Tongue (tissue), 2 donors: ENCODE results near the gene MGMT. TPM values are rescaled to one million over a fixed set of nuclear protein-coding genes. Genes with fewer than 3 reads are reported as not detected.
"Not testable (repeated sequence)": the region's sequence is repeated elsewhere in the genome, so short reads cannot be mapped to it uniquely, and the experiment has no call there.

Experiments
- DNase-seq: peaks from one replicate; pipeline ENCODE4 v3.0.0-alpha.2; 2015
- total RNA-seq: library from RNA; depleted of rRNA; stranded (reverse); fragments of >200 nt; gene quantifications from one replicate; pipeline ENCODE4 v1.2.3, GENCODE V29; 2014

MGMT gene
- 37.8 TPM for total RNA-seq

GRCh38 chr10:129466703-129467358, at the start of gene MGMT:
MGMT (plus strand) TSS chr10:129467241.
- DNase-seq: peak; percentile 96

GRCh38 chr10:129417870-129418269, 49.2 kb upstream of the MGMT start:
- DNase-seq: peak; percentile 73

GRCh38 chr10:129418496-129419225, 48.4 kb upstream of the MGMT start:
- no peak for DNase-seq

DNA sequence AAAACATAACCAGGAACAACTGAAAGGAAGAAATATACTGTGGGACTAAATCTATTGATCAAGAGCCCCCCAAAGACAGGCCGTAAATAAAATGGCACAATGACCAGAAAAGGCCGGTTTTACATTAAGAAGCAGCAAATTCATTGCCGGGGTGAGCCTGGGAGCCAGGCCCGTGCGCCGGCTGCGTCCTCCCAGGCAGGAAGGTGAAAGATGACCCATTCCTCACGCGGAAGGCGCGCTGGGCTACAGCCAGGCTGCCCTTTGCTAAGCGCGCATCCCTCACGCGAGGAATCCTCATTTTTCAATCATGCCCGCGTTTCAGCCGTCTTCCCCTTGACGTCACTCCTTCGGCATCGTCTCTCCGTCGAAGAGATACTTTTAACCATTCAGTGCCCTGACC, 47.6 kb upstream of the MGMT start:
- DNase-seq: no peak

- no peak for DNase-seq
These were observed 45.5 kb upstream of the MGMT start for GRCh38 chr10:129421399-129422010.

DNA sequence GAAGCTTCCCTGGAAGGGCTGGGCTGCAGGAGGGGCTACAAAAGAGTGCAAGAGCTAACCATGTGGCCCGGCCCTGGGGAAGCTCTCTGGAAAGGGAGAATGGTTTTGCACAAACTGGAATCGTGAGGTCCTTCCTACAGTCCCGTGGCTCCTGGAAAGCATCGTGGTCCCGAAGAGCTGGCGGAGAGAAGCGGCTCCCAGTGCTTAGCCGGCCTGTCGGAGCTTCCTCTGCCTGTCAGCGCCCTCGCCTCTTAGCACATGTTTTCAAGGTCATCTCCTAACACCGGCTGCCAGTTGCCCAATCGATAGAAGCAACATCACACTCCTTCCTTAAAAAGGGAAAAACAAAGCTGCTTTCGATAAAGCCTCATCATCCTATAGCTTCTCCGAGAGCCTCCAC, 42.1 kb upstream of the MGMT start:
- DNase-seq: no peak

GRCh38 chr10:129426606-129427005, 40.4 kb upstream of the MGMT start:
- no peak for DNase-seq

- no peak for DNase-seq
These were observed 33.8 kb upstream of the MGMT start for GRCh38 chr10:129433266-129433665.

DNA sequence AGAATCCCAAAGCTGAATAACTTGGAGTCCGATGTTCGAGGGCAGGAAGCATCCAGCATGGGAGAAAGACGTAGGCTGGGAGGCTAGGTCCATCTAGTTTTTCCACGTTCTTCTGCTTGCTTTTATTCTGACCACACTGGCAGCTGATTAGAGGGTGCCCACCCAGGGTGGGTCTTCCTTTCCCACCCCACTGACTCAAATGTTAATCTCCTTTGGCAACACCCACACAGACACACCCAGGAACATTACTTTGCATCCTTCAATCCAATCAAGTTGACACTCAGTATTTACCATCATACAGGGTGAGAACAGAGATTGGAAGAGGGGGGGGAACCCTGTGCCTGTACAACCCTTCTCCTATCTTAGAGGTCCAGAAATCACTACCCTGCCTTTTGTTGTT, 31.3 kb upstream of the MGMT start:
- not testable (repeated sequence) for DNase-seq

- DNase-seq: no peak
These were observed 29.0 kb upstream of the MGMT start for GRCh38 chr10:129438024-129438423.

DNA sequence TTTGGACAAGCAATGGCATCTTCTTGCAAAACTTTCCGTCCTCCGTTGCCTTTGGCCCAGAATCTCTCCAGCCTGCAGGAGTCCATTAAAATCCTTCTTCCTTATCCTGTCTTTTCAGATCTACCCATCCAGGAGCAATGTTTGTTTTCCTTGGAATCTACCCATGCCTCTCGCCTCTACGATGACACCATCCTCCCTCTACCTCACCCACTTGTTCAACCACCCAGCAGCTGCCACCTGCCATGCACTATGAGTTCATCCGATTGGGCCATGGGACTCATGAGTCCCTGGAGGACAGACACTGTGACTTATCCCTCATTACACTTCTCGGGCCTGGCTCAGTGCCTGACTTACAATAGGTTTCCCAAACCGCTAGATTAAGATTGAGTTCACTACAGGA, 26.8 kb upstream of the MGMT start:
- no peak for DNase-seq

DNA sequence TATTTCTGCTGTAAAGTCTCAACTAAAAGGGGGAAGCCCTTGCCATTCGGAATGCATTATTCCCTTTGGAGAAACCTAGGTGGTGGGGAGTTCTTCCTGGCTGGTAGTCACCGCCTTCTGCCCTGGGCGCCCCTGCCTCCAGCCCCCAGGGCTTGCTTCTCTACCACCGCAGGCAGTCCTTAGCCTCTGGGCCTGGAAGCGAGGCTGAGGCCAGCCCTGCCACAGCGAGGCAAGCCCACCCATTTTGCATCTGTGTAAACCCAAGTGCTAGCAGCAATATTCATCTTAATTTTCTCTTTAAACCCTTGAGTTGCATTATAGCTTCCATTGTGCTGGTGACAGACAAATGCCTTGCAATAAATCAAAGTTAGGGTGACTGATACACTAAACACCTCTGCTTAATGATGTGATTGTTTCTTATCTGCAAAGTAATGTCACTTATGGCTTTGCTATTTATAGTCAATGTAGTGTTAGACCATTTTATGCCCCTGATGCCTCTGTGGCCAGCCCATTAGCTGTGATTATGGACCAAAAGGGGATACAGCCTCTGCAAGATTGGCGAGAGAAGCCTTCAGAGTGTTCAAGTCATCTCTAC, 26.2 kb upstream of the MGMT start:
- DNase-seq: no peak

DNA sequence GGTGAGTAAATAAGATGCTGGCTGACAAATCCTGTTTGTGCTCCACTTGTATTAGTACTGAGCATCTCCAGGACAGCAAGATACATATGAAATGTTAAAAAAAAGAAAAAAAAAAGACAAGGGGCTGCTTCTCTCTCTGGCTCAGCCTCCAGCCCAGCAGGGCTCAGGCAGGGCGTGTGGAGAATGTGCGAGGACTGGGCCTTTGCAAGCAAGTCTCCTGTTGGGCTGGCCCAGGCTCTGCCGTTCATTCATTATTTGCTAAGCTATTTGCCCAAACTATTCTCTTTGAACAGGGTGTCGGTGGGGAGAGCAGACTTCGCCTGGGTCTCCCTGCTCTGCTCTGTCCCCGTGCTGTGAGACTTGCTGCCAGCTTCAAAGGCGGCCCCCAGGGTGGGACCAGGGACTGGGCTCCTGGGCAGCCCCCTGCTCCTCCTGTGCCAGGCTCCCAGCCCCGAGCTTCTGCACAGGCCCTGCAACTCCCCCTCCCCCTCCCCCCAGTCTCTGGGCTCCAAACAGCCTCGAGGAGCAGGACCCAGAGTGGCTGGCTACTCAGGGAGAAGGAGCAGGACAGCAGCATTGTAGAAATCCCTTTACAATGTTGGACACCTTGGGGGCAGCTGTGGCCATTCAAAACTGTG, 25.6 kb upstream of the MGMT start:
- DNase-seq: no peak

DNA sequence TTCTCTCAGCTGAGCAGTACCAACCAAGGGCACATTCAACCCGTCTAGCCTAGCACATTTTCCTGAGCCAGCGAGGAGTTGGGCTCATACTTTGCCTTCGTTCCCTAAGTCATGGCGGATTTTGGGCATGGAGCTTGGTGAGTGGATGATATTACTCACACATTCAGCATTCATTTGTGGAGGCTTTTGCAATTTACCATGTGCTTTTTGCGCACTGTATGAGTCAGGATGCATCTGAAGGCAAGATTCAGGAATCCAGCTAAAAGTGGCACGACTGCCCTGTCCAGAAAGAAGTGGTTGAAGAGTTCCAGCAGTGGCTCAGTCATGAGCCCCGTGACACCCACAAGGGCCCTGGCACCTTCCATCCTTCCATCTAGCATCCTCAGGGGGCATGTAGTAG, 24.2 kb upstream of the MGMT start:
- no peak for DNase-seq

DNA sequence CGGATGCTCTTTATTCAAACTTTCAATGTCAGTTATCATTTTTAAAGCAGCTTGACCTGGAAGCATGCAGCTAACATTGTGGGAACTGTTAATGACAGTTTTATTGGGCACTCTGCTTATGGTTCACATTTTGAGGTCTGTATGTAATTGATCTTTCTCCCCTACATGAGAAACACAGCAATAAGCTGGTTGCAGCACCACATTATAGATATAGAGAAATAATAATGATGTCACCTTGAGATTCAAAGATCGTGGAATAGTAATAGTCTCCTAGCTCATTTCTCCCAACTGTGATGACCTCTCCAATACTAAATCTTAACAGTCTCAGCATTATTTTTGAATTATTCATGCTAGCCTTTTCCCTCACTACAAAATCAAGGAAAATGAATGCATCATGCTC, 22.7 kb upstream of the MGMT start:
- no peak for DNase-seq

- DNase-seq: no peak
These were observed 21.4 kb upstream of the MGMT start for GRCh38 chr10:129445436-129446182.

- peak; percentile 10 for DNase-seq
These were observed 20.9 kb upstream of the MGMT start for GRCh38 chr10:129446183-129446581.

GRCh38 chr10:129447486-129447885, 19.6 kb upstream of the MGMT start:
- no peak for DNase-seq

DNA sequence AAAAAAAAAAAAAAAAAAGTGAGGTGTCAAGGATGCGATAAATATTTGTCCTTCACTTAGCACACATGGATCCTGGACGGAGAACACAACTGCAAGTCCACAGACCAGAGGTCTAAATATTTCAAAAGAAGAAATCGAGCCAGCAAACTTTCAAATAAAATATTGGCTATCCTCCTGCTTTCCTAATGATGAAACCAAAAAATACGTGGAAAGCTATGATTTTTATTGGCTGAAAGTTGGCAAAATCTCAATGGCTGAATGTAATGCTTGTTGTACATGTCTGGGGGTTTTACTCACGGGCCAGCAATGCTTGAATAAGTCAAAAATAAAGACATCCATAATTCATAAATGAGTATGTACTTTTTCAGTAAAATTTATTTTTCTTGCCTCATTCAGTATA, 19.0 kb upstream of the MGMT start:
- DNase-seq: peak; percentile 20

DNA sequence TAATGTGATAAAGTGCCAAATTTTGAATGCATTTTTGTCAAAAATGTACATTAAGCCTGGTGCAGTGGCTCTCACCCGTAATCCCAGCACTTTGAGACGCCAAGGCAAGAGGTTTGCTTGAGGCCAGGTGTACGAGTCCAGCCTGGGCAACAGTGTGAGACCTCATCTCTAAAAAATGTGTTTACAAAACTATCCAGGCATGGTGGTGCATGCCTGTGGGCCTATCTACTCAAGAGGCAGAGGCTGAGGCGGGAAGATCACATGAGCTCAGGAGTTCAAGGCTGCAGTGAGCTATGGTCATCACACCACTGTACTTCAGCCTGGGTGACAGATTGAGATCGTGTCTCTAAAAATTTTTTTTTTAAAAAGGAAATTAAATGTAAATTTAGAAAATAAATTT, 18.5 kb upstream of the MGMT start:
- no peak for DNase-seq

- no peak for DNase-seq
These were observed 17.1 kb upstream of the MGMT start for GRCh38 chr10:129449893-129450292.

DNA sequence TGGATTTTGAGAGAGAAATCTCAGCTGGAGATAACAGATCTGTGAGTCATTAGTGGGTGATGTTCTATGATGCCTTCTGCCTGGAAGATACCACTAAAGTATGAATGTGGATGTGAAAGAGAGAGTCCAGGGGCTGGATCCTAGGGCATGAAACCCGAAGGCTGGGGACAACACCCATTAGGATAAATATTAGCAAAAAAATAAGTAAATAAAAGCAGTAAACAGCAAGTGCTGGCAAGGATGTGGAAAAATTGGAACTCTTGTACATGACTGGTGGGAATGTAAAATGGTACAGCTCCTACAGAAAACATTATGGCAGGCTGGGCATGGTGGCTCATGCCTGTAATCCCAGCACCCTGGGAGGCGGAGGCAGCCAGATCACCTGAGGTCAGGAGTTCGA, 16.6 kb upstream of the MGMT start:
- DNase-seq: no peak
